GM12873 (cell line): ENCODE data around the gene PDLIM7.

Experiments used
- CTCF ChIP-seq: IDR thresholded peaks from 2 replicates; pipeline ENCODE4 v1.5.1; 2012; ENCODE audit warnings: low read depth, mild to moderate bottlenecking, moderate library complexity, low read length, control low read depth; ENCODE audit not compliant: insufficient read depth; ENCODE audit errors: missing control alignments

PDLIM7 gene, protein sequence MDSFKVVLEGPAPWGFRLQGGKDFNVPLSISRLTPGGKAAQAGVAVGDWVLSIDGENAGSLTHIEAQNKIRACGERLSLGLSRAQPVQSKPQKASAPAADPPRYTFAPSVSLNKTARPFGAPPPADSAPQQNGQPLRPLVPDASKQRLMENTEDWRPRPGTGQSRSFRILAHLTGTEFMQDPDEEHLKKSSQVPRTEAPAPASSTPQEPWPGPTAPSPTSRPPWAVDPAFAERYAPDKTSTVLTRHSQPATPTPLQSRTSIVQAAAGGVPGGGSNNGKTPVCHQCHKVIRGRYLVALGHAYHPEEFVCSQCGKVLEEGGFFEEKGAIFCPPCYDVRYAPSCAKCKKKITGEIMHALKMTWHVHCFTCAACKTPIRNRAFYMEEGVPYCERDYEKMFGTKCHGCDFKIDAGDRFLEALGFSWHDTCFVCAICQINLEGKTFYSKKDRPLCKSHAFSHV

DNA sequence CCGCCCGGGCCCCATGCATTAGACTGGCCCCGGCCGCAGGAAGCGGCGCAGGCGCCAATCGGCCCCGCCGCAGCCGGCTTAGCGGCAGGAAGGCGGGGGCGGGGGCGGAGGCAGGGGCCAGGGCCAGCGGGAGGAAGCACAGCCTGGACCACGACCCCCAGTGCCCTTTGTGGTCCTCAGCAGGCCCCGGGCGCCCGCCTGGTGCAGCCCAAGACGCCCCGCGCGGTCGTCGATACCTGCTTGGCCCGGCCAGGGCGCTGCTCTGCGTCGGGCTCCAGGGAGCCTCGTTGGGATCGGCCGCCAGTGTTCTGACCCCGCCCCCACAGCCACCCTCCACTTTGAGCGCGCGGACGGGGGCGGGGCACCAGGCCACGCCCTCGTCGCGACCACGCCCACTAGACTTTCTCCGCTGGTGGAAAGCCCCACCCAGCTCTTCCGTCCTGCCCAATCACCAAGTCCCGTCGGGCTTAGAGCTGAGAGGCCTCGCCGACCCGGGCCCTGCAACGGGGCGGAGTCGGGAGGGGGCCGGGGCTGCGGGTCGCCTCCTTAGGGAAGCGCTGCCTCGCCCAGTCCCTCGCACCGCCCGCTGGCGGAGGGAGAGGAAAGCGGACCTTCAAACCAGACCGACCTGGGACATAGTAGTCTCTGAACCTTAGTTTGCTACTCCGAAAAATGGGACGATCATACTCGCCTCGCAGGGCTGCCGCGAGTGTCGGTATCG lies at the start of gene PDLIM7:
TSS of gene PDLIM7 (minus strand) at position 313 of the 721 bp plus-strand sequence. CDS start 1,092 bp downstream, outside the sequence.
- TF ChIP-seq CTCF, result no peak

GRCh38 chr5:177546258-177546741 lies 48.9 kb upstream of the PDLIM7 start:
- no peak for TF ChIP-seq CTCF

DNA sequence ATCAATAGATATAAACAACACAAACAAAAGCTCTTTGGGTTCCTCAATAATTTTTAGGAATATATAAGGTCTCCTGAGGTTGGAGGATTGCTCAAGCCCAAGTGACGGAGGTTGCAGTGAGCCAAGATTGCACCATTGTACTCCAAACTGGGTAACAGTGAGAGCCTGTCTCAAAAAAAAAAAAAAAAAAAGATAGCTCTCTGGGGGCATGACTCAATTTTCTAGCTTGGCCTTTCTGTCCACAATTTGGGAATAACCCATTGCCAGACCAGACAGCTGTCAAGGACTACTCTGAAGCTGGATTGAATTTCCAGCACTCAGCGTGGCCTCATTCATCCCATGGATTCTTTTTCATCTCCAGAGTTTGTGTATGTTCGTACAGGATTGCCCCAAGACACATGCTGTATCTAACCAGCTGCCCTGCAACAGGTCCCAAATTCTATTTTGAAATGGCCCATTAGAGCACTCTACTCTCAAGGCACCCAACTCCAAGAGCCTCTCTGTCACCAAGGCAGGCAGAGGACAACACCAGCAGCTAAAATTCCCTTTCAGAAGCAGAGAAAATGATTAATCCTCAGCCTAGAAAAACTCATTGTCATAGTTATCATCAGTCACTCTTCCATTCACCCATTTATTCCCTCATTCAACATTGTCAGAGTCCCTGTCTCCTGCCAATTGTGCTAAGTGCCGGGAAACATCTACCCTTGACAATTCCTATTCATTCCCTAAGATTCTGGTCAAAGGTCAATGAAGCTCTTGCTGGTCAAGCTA lies 48.3 kb upstream of the PDLIM7 start:
- no peak for TF ChIP-seq CTCF

DNA sequence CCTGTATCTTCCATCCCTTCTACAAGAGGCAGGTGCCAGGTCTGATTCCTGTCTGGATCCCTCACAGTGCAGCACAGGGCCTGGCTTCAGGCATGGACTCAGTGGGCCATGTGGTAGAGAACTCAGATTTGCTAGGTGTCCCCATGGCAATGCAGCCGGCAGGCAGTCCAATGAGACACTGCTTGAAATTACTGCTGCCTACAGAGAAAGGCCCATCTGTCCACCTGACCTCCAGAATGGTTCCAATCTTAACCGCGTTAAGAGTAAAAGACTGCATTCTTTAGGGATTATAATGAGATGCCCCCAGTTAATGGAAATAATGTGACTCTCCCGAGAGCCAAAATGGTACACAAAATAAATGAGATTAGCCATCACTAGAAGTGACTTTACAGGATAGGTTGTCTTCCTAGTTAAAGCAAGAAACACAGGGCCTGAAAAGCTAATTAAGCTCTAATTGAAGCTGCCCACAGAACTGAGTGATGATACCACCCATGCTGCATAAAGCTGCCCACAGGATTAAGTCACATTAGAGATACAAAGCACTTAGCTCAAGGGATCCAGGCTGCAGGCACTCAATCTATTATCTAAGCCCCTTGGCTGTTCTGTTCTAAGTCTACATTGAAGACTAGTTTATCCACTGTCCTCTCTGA lies 45.5 kb upstream of the PDLIM7 start:
- no peak for TF ChIP-seq CTCF

GRCh38 chr5:177540438-177540837 lies 43.0 kb upstream of the PDLIM7 start:
- no peak for TF ChIP-seq CTCF

GRCh38 chr5:177539411-177539810 lies 42.0 kb upstream of the PDLIM7 start:
- TF ChIP-seq CTCF, result no peak
